ENCODE data around the gene CXCL14. TPM values are rescaled to one million over a fixed set of nuclear protein-coding genes. Genes with fewer than 3 reads are reported as not detected.

The CXCL14 gene
- total and polyA plus RNA-seq, 3 donors from 2014 or later = 1.8 to 30.4 (median 3.6) TPM

- 65 to 70% methylated on average over 6 of the region's 6 CpGs for WGBS, 2 donors
- Histone ChIP-seq H3K4me3 (no peak overlapping the region), H3K9me3 (no peaks in the 10 kb centered on the region), H3K27me3 (no peaks in the 10 kb centered on the region), H3K4me1 (no peaks in the 10 kb centered on the region), H3K27ac (no peak overlapping the region), H3K36me3 (ENCODE audit: low read depth, missing control alignments) (no peaks in the 10 kb centered on the region)
- DNase-seq = peak; percentile 54
- intact Hi-C loops (cut with DNase I; ENCODE audit: low total_unique reads) = no loop called here
- no peak for TF ChIP-seq POLR2A (IDR thresholded peaks at IDR 0.05)
- TF ChIP-seq CTCF (IDR thresholded peaks at IDR 0.05) = no peak
Observed at GRCh38 chr5:135568246-135568645, 10.5 kb downstream of the CXCL14 start.

GRCh38 chr5:135567661-135568060 lies 11.1 kb downstream of the CXCL14 start:
- Histone ChIP-seq H3K27ac (no peak overlapping the region), H3K4me3 (no peak overlapping the region), H3K36me3 (ENCODE audit: low read depth, missing control alignments) (no peaks in the 10 kb centered on the region), H3K27me3 (no peaks in the 10 kb centered on the region), H3K9me3 (no peaks in the 10 kb centered on the region), H3K4me1 (no peaks in the 10 kb centered on the region)
- 80 to 90% methylated on average over 3 to 4 of the region's 4 CpGs for WGBS, 2 donors
- TF ChIP-seq CTCF (IDR thresholded peaks at IDR 0.05) (no peak), POLR2A (IDR thresholded peaks at IDR 0.05) (no peak)
- DNase-seq = no peak
- intact Hi-C loops (cut with DNase I; ENCODE audit: low total_unique reads) = no loop called here

- Histone ChIP-seq H3K27ac (no peak overlapping the region), H3K27me3 (no peaks in the 10 kb centered on the region), H3K9me3 (no peaks in the 10 kb centered on the region), H3K36me3 (ENCODE audit: low read depth, missing control alignments) (no peaks in the 10 kb centered on the region), H3K4me3 (no peak overlapping the region), H3K4me1 (no peaks in the 10 kb centered on the region)
- TF ChIP-seq POLR2A (IDR thresholded peaks at IDR 0.05) = no peak
- no peak for TF ChIP-seq CTCF (IDR thresholded peaks at IDR 0.05)
- no peak for DNase-seq
- WGBS, 2 donors = 65 to 70% methylated on average over 16 of the region's 16 CpGs
- intact Hi-C loops (cut with DNase I; ENCODE audit: low total_unique reads) = no loop called here
Observed at GRCh38 chr5:135566422-135567400, 12.1 kb downstream of the CXCL14 start.

GRCh38 chr5:135565725-135566421 lies 12.9 kb downstream of the CXCL14 start:
- Histone ChIP-seq H3K27ac (no peak overlapping the region), H3K27me3 (no peaks in the 10 kb centered on the region), H3K4me1 (no peaks in the 10 kb centered on the region), H3K9me3 (no peaks in the 10 kb centered on the region), H3K36me3 (ENCODE audit: low read depth, missing control alignments) (no peaks in the 10 kb centered on the region), H3K4me3 (no peak overlapping the region)
- TF ChIP-seq CTCF (IDR thresholded peaks at IDR 0.05) (peak; percentile 54 to 76 (median 75)), POLR2A (IDR thresholded peaks at IDR 0.05) (no peak)
- whole genome bisulfite sequencing, 2 donors = 27 to 35% methylated on average over 16 of the region's 16 CpGs
- intact Hi-C loops (cut with DNase I; ENCODE audit: low total_unique reads) = no loop called here
- peak; percentile 86 for DNase-seq
